Ovary (tissue), 3 donors: ENCODE data around the gene PTPRN2.

Experiments used
- POLR2A ChIP-seq: fragments of 450-650 bp; IDR thresholded peaks from one replicate; pipeline ENCODE4 v1.6.1; 2017; ENCODE audit warnings: antibody characterized with exemption, mild to moderate bottlenecking, moderate library complexity
- TF ChIP-seq, protein P1 (sequence below), 3 donors: fragments of 450-650 bp in 2 of 3; fragments of 200-600 bp in 1 of 3; IDR thresholded peaks; one replicate each; pipeline versions ENCODE4 v1.5.1 to v1.8.0; 2016 to 2022; ENCODE audit warnings: antibody characterized with exemption in 3 of 3, mild to moderate bottlenecking in 1 of 3
- donor health status: DM: no; HTN: no; CAD: no.

DNA sequence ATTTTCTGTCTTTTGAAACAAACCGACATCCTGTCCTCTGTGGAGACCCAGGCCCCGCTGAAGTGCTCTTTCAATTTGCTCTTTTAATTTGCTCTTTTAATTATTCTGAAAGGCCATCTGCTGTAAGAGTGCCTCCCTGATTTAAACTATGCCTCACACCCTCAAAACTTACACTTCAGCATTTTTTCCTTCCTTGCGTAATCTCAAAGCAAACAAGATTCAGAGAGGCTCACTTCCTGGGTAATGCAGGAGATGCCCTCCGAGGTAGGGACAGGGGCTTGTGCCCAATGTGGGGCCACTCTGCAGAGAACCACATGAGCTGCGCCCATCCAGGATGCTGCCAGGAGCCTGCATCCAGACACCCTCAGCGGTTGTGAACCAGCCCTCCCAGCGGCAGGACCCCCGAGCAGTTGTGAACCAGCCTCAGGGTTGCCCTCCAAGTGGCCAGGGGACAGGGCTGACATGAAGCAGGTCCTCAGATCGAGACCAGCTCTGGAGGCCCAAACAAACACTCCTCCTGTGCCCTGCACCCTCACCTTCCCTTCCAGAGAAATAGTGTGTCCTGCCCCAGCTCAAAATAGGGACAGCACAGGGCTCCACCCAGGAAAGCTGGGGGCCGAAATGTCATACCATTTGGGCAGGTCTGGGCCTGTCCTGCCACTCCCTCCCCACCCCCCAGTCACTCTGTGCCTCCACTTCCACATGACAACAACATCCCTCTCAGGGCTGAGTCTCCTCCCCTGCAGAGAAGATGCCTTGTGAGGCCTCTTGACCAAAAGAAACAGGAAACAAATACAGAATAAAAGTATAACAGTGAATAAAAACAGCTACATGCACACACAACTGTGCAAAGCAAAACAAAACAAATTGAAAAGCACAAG, 190.4 kb downstream of the PTPRN2 start:
- TF ChIP-seq, protein P1, sequence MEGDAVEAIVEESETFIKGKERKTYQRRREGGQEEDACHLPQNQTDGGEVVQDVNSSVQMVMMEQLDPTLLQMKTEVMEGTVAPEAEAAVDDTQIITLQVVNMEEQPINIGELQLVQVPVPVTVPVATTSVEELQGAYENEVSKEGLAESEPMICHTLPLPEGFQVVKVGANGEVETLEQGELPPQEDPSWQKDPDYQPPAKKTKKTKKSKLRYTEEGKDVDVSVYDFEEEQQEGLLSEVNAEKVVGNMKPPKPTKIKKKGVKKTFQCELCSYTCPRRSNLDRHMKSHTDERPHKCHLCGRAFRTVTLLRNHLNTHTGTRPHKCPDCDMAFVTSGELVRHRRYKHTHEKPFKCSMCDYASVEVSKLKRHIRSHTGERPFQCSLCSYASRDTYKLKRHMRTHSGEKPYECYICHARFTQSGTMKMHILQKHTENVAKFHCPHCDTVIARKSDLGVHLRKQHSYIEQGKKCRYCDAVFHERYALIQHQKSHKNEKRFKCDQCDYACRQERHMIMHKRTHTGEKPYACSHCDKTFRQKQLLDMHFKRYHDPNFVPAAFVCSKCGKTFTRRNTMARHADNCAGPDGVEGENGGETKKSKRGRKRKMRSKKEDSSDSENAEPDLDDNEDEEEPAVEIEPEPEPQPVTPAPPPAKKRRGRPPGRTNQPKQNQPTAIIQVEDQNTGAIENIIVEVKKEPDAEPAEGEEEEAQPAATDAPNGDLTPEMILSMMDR (IDR thresholded peaks at IDR 0.05): no peak
- TF ChIP-seq POLR2A: no peak
